HepG2 (cell line): ENCODE data around the gene SCNM1. TPM values are rescaled to one million over a fixed set of nuclear protein-coding genes. Genes with fewer than 3 reads are reported as not detected.

Experiments used
- CENPT ChIP-seq: sonication (generic); formaldehyde crosslinking; IDR thresholded peaks from 2 replicates; pipeline ENCODE4 v1.8.0; 2022; ENCODE audit warnings: low read depth, mild to moderate bottlenecking, moderate library complexity, missing genetic modification reagents
- CREB3 ChIP-seq: sonication (generic); formaldehyde crosslinking; IDR thresholded peaks from 2 replicates; pipeline ENCODE4 v1.5.0; 2020; ENCODE audit warnings: missing genetic modification reagents
- EHMT2 ChIP-seq: fragments of 200-600 bp; sonication (generic); IDR thresholded peaks from 2 replicates; pipeline ENCODE4 v1.7.0; 2017; ENCODE audit warnings: antibody characterized with exemption, low read depth, low read length, borderline replicate concordance
- ETV6 ChIP-seq: sonication (generic); formaldehyde crosslinking; conservative IDR thresholded peaks from 2 replicates; pipeline ENCODE4 v1.4.0; 2020; ENCODE audit warnings: missing genetic modification reagents
- GRHL1 ChIP-seq: sonication (generic); formaldehyde crosslinking; conservative IDR thresholded peaks from 2 replicates; pipeline ENCODE4 v1.8.0; 2022; ENCODE audit warnings: missing genetic modification reagents
- MLLT10 ChIP-seq: sonication (generic); formaldehyde crosslinking; IDR thresholded peaks from 2 replicates; pipeline ENCODE4 v1.4.0; 2020; ENCODE audit warnings: missing genetic modification reagents
- MXD1 ChIP-seq: sonication (generic); formaldehyde crosslinking; IDR thresholded peaks from 2 replicates; pipeline ENCODE4 v1.4.0; 2020; ENCODE audit warnings: mild to moderate bottlenecking, missing genetic modification reagents
- NCOA2 ChIP-seq: sonication (generic); formaldehyde crosslinking; IDR thresholded peaks from 2 replicates; pipeline ENCODE4 v1.8.0; 2022; ENCODE audit warnings: inconsistent platforms
- NONO ChIP-seq, 2 experiments: fragments of 450-650 bp in 1 of 2; sonication (generic) in 1 of 2; formaldehyde crosslinking in 1 of 2; IDR thresholded peaks in 1 of 2; conservative IDR thresholded peaks in 1 of 2; 2 replicates each; pipeline versions ENCODE4 v1.6.1 to v1.8.0; 2017 to 2022; ENCODE audit warnings: mild to moderate bottlenecking in 1 of 2, missing genetic modification reagents in 1 of 2, moderate library complexity in 1 of 2
- RBM22 ChIP-seq: fragments of 200-400 bp; formaldehyde crosslinking; optimal IDR thresholded peaks from 2 replicates; pipeline ENCODE3; 2017; ENCODE audit warnings: mild to moderate bottlenecking, low read length, moderate library complexity
- REPIN1 ChIP-seq: sonication (generic); formaldehyde crosslinking; IDR thresholded peaks from 2 replicates; pipeline ENCODE4 v1.8.0; 2022; ENCODE audit warnings: missing genetic modification reagents, low read depth, mild to moderate bottlenecking, borderline replicate concordance
- TIGD3 ChIP-seq: sonication (generic); formaldehyde crosslinking; IDR thresholded peaks from 2 replicates; pipeline ENCODE4 v1.5.1; 2020; ENCODE audit warnings: mild to moderate bottlenecking, missing genetic modification reagents, borderline replicate concordance
- ZC3H13 ChIP-seq: sonication (generic); formaldehyde crosslinking; IDR thresholded peaks from 2 replicates; pipeline ENCODE4 v1.8.1; 2023; ENCODE audit warnings: mild to moderate bottlenecking, missing genetic modification reagents, moderate library complexity
- ZFP37 ChIP-seq: sonication (generic); formaldehyde crosslinking; IDR thresholded peaks from 2 replicates; pipeline ENCODE4 v1.4.0; 2020; ENCODE audit warnings: missing genetic modification reagents, borderline replicate concordance
- ZNF12 ChIP-seq: sonication (generic); formaldehyde crosslinking; IDR thresholded peaks from 2 replicates; pipeline ENCODE4 v1.5.0; 2020; ENCODE audit warnings: missing genetic modification reagents
- ZNF280D ChIP-seq: sonication (generic); formaldehyde crosslinking; IDR thresholded peaks from 2 replicates; pipeline ENCODE4 v1.5.1; 2020; ENCODE audit warnings: mild to moderate bottlenecking, missing genetic modification reagents
- ZNF343 ChIP-seq: sonication (generic); formaldehyde crosslinking; IDR thresholded peaks from 2 replicates; pipeline ENCODE4 v1.4.0; 2020; ENCODE audit warnings: mild to moderate bottlenecking, missing genetic modification reagents
- ZNF383 ChIP-seq: sonication (generic); formaldehyde crosslinking; IDR thresholded peaks from 2 replicates; pipeline ENCODE4 v1.4.0; 2020; ENCODE audit warnings: missing genetic modification reagents, mild to moderate bottlenecking, borderline replicate concordance
- ZNF644 ChIP-seq: IDR thresholded peaks from 2 replicates; pipeline ENCODE4 v1.6.1; 2016; ENCODE audit warnings: low read depth
- ZNF652 ChIP-seq: IDR thresholded peaks from 2 replicates; pipeline ENCODE4 v1.6.1; 2016; ENCODE audit warnings: low read depth, borderline replicate concordance
- polyA plus RNA-seq, 8 experiments: library from polyadenylated mRNA; depleted of rRNA in 3 of 8; stranded (reverse) in 7 of 8; unstranded in 1 of 8; fragments of >200 nt; fragmentation: Illumina TruSeq in 4 of 8; extraction: Trizol in 4 of 8; gene quantifications; 2 replicates each; pipeline versions ENCODE4 v1.2.1 to v1.2.3, GENCODE V29; 2011 to 2016; ENCODE audit warnings: low read depth in 4 of 8, missing spikeins in 1 of 8, mixed read lengths in 1 of 8; ENCODE audit not compliant: insufficient read depth in 1 of 8
- total RNA-seq, 5 experiments: library from RNA; depleted of rRNA; stranded (reverse); fragments of >200 nt; fragmentation: Illumina TruSeq; extraction: Trizol; gene quantifications; 2 replicates each; pipeline ENCODE4 v1.2.3, GENCODE V29; 2016; ENCODE audit warnings: low read depth in 1 of 5

The SCNM1 gene
- total and polyA plus RNA-seq, 2 of the 13 experiments (the other 11 are each of a cell fraction or from before 2014, with no cell fraction given): 16.3 to 31.5 TPM

GRCh38 chr1:151198254-151199127, 32.5 kb downstream of the SCNM1 start, which contains the start of gene PIP5K1A (continued):
- no peak for TF ChIP-seq CREB3
- TF ChIP-seq MLLT10 (CRISPR knock-in tag): no peak
- 0 out of 2 replicates have a peak, but pooled peaks have one; percentile 28 for TF ChIP-seq ZC3H13
- TF ChIP-seq TIGD3 (CRISPR knock-in tag): no peak
- no peak for TF ChIP-seq MXD1 (CRISPR knock-in tag)
- TF ChIP-seq GRHL1: no peak
- no peak for TF ChIP-seq ZNF280D (CRISPR knock-in tag)
- TF ChIP-seq ZNF644 (CRISPR knock-in tag): no peak
- no peak for TF ChIP-seq CENPT (CRISPR knock-in tag)
- TF ChIP-seq RBM22: no peak
- no peak for TF ChIP-seq NCOA2 (CRISPR knock-in tag)
- TF ChIP-seq ZNF343 (CRISPR knock-in tag): no peak
- no peak; the same call in 1 of the 2 replicates for TF ChIP-seq ETV6 (CRISPR knock-in tag)
- no peak for TF ChIP-seq EHMT2
- no peak for TF ChIP-seq REPIN1 (CRISPR knock-in tag)
- TF ChIP-seq ZNF12 (CRISPR knock-in tag): no peak
- TF ChIP-seq ZNF652 (CRISPR knock-in tag): no peak
- TF ChIP-seq ZNF383 (CRISPR knock-in tag): no peak
- no peak for TF ChIP-seq NONO (IDR thresholded peaks at IDR 0.05)
- TF ChIP-seq NONO (CRISPR knock-in tag; conservative IDR thresholded peaks at IDR 0.05): peak; percentile 67
- TF ChIP-seq ZFP37 (CRISPR knock-in tag): no peak
